M059J (cell line): ENCODE measurements around the gene SIPA1L3. TPM values are rescaled to one million over a fixed set of nuclear protein-coding genes. Genes with fewer than 3 reads are reported as not detected.
"Not testable (repeated sequence)": the region's sequence is repeated elsewhere in the genome, so short reads cannot be mapped to it uniquely, and the experiment has no call there.

ENCODE experiments used
- DNase-seq: peaks from one replicate; pipeline ENCODE4 v3.0.0-alpha.2; 2012; ENCODE audit warnings: low read depth
- total RNA-seq: library from RNA; depleted of rRNA; stranded (reverse); fragments of >200 nt; shearing (Covaris generic); gene quantifications from 2 replicates; pipeline ENCODE4 v1.2.3, GENCODE V29; 2014

SIPA1L3 gene
- total RNA-seq, 1 experiment from 2014 or later = 22.7 TPM

DNA sequence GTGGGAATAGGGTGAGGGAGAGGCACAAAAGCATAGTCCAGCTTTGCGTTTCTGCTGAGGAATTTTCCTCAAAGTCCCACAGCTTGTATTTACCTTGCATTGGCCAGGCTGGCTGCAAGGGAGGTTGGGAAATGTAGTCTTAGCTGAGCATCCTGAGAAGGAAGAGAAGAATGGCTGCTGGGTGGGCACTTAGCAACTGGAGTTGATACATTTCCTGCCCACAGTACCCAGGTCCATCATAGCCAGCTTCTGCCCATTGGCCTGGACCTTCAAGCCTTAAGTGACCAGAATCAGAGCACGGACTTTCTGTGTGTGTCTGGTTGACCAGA is 112.4 kb downstream of the SIPA1L3 start:
- DNase-seq = no peak

DNA sequence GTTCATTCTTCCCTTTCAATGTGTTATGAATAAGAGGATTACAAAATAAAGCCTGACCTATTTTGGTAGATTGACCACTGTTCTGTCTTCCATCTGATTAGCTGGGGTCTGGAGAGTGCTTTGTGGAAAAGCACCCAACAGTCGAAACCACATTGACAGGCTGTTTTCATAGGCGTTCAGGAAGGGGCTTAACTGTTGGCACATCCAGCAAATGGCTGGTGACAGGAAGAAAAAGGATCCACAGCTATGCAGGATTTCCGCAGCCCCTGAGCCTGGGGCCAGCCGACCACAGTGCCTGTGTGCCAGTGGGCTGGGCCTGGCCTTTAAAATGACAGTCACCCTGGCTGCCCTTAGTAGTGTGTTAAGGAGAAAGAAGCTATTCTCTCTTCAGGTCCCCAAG is 113.3 kb downstream of the SIPA1L3 start:
- DNase-seq = no peak

DNA sequence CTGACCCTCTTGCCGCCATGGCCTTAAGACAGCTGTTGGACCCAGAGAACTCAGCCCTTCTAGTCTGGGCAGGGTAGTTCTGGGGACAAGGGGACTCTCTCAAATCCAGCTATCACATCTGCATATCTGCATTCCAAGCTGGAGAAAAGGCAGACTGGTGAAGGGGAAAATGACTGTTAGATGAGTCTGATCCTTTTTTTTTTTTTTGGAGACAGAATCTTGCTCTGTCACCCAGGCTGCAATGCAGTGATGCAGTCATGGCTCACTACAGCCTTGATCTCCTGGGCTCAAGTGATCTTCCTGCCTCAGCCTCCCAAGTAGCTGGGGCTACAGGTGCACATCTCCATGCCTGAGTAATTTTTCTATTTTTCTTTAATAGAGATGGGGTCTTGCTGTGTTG is 114.3 kb downstream of the SIPA1L3 start:
- DNase-seq = no peak

DNA sequence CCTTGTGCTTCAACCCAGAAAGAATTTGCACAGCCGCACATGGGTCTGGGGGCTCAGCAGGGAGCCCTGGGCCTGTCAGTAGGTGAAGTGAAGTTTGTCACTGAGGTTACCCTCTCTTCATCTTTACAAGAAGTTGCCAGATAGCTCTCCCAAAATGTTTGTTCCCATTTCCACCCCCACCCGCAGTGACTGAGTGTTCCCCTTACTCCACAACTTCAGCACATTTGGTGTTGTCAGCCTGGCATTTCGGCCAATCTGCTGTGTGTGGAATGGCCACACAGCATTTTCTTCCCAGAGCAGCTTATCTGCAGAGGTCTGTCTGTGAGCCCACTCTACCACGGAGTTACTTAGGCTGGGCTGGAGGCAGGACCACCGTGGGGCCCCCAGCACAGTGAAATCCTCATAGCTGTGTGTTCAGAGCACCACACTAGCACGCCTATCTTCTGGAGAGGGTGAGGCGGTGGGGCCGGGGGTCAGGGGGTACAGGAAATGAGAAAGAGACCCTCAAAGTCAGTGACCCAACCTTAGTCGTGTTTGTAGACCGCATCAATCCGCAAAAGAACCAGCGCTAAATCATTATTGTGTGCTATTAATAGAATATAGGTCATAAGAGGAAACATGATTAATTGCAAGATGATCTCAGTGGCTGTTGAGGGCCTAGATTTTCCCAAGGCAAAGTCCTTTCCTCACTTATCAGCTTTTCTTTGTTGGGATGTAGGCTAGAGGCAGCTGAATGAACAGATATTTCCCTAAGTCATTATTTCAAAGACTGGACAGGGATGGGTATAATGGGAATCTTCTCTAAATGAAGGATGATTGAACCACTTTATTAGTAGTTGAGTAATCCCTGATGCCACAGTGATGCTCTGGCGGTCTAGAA is 116.0 kb downstream of the SIPA1L3 start:
- DNase-seq = peak; percentile 27

DNA sequence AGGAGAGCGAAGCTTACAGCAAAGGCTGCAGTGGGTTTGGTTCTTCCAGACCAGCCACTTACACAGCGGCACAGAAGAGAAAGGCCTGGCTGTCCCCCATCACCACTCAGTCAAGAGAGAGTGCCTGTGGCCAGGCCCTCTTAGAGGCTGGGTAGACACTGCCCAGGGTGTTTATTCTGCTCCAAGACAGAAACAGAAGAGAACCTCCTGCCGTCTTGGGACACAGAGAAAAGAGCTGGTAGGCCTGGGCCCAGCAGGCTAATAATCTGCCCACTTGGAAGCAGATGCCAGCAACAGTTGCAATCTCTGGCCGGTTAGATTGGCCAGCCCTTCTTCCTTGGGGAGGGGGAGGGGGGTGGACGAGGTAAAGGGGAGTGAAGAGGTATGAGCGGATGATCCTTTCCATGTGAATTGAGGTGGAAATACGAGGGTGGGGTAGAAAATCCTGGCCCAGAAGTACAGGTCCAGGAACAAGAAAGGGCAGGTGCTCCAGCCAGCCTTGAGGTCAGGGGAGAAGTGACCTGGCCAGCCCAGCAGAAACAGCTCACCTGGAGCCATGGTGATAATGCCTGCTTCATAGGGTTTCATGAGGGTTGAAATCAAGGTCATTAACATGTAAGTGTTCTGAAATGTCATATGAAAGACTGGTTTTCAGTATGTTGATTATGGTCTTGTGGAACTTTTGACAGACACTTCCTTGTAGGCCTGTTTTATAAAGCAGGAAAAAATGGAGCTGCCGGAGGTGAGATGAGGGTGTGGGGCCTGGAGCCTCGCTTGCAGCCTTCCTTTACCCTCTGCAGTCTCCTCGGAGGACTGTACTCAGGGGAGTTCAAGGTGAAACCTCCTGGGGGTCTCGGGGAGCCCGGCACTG is 116.9 kb downstream of the SIPA1L3 start:
- DNase-seq = no peak

DNA sequence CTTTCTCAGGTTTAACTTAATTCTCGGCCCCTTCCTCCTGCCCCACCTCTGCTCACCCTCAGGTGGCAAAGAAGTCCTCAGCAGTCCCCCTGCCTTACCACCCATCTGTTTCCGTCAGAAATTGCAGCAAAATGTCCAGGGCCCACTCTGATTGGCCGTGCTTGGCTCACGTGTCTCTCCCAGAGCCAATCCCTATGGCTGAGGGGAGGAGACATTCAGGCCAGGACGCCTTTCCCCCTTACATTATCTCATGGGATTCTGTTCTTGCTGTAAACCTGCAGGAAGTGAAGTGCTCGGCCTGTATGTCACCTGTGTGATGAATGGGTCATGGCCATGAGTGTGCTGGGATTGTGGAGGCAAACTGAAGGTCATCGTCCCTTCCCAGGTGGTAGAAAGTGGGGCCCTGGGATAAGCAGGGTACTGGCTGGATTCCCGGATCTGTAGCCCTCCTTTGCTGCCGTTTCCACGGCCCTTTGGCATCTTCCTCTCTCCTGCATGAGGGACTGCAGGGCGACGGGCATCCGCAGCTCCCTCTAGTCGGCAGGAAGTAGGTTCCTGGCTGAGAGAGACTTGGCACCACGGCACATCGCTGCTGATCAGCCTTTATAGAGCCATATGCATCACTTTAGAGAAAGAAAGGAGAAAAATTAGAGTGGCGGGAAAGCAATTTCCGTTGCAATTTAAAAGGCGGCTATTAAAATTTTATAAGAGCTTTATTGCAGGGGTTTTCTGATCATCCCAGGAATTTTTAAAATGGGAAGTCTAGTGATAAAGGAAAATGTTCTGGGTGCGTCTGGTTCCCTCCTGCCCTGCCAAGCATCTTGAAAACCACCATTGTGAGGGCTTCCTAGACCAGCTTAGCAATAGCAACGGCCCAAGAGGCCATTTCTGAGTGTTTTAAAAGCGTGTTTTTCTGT is 118.2 kb downstream of the SIPA1L3 start:
- no peak for DNase-seq

DNA sequence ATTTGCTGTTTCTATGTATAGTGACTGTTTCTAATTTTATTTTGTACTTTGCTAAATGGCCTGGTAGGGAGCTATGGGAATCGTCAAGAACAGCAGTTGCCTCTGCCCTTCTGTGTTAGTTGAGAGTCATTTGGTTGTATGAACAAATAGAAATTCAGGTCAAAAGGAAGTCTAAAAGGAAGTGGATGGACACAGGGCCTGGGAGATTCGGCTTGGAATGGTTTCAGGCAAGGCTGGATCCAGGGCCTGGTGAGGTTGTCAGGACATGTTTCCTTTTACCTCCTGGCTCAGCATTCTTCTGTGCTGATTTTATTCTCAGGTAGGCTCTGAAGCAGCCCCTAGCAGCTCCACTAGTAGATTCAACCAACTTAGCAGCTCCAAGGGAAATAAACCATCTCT is 118.9 kb downstream of the SIPA1L3 start:
- DNase-seq = no peak

DNA sequence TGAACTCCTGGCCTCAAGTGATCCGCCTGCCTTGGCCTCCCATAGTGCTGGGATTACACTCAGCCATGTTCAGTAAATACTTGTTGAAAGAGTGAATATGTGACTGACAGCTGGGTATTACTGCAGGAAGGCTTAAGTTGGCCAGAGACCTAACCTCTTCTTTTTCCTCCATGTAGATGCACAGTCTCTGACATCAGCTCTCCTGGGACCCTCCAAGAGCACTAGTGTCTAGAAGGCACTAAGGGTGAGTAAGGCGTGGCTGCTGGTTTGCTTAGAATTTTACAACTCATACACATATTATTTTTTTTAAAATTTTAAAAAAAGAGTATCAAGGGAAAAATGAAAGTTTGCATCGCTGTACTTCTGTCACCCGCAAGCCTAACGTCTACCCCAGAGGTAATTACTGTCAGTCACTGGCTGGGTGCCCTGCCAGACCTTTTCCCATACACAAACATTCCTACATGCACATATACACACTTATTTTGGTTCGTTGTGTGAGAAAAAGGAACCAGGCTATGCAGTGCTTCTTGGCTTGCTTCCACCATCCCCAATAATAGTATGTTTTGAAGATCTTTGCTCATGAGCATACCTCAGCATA is 122.0 kb downstream of the SIPA1L3 start:
- DNase-seq = no peak

DNA sequence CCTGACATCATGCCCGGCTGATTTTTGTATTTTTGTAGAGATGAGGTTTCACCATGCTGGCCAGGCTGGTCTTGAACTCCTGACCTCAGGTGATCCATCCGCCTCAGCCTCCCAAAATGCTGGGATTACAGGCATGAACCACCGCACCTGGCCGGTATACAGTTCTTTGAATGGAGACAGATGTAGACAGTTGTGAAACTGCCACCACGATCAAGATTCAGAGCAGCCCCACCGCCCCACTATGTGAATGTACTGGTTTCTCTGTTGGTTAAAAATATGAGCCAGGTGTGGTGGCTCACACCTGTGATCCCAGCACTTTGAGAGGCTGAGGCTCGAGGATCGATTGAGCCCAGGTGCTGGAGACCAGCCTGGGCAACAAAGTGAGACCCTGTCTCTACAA is 123.0 kb downstream of the SIPA1L3 start:
- not testable (repeated sequence) for DNase-seq

DNA sequence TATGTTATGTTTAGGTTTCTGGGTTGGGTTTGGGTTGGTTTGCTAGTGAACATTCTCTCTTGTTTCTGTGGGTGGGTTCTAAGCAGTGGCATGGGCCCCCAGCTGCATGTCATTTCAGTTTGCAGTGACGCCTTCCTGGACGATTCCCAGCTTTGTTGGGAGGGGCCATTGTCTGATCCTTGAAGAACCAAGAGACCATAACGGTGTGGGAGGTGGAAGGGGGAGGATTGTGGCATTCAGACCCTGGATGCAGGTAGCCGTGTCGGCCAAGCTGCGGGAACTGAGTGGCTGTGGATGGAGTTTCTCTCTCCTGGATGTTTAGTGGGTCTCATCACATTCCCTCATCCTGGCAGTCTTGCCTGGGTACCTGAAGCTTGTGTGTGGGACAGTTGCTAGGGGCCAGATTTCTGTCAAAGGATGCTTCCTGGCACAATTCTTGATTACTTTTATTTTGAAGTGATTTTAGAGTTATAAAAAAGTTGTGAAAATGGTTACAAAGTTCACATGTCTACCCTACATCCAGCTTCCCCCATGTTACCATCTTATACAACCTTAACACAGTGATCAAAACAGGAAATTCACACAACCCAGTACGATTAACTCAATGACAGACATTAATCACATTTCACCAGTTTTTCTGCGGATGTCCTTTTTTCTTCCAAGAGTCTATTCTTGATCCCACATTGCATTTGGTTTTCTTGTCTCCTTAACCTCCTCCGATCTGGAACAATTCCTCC is 123.8 kb downstream of the SIPA1L3 start:
- DNase-seq = no peak

DNA sequence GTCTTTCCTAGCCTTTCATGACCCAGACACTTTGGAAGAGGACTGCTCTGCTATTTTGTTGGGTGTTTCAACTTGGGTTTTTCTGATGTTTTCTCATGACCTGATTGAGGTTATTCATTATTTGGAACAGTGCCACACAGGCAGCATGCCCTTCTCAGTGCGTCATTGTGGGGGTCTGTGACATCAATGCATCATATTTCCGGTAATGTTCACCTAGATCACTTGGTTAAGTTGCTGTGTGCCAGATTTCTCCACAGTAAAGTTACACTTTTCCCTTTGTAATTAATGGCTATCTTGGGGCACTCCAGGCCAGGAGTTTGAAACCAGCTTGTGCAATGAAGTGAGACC is 124.4 kb downstream of the SIPA1L3 start:
- peak; percentile 76 for DNase-seq

DNA sequence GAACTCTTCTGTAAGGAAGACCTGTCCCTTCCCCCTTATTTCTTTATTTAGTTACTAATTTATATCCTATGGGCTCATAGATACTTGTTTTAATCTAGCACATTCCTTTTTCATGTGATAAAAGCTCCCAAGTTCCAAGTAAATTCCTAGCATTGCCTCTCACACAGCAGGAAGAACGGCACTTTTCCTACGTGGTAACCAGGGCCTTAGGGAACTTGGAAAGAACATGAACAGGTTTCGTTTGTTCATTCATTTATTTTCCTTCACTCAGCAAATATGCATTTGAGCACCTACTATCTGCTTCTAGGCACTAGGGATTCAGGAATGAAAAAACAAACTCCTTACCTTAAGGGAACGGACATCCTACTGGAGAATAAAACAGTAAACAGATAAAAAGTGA is 125.1 kb downstream of the SIPA1L3 start:
- no peak for DNase-seq

DNA sequence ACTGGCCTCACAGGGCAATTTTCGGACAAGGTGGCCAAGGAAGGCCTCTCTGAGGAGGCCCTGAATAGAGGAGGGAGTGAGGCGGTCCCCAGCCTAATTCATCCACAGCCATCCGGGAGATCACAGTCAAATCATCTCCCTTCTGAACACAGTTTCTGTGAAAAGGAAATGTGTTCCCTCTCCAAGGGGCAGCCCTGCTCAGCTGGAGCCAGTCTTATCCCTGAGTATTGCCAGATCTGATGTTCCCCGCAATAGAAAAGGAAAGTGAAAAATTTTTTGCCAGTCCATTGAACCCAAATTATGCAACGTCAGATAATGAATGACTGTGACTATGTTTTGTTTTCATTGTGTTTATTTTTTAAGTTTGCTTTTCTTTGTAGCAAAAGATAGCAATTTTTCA is 125.9 kb downstream of the SIPA1L3 start:
- DNase-seq = no peak

DNA sequence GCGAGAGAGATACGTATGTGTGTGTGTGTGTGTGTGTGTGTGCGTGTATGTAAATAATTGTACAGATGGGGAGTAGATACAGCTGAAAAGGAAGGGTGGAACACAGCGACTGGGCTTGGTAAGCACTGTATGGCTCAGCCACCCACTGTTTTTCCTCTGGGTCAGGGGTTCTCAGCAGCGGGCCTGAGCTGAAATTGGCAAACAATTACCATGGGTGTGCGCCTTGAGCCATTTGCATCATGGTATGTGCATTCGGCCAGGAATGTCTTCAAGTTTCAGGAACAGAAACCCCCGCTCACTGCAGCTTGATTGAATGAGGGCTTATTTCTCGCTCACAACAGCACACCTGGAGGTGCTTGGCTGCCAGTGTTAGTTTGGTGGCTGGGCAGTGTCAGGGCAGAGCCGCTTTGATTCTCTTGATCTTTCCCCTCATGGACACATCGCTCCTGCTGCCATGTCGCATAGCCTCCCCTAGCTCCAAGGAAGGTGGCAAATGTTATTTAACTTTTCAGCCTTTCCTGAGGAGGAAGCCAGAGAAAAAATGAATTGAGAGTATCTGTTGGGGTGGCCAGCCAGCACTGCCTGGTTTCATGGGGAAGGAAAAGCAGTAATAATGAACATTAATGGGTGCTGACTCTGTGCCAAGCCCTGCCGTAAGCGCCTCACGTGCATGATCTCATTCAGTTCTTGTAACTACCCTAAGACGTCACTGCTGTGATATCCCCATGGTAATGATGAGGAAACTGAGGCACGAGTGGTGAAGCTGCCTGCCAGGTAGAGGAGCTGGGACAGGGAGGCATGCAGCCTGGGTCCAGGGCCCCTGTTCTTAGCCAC is 126.9 kb downstream of the SIPA1L3 start:
- DNase-seq = no peak

DNA sequence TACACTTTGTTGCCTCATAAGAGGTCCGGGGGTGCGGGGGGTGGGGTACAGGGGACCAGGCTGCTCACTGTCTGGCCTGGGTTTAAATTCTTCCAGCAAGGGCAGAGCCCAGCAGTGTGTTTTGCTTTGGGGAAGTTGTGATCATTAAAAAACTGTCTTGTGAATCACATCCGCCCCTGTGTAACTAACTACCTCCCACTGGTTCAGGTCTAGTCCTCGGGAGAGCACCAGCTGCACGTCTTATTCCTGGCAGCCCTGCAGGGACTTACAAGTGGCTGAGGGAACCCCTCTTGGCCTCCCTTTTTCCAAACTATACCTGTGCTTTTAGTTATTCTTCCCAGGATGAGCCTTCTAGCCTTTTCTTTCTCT is 127.5 kb downstream of the SIPA1L3 start:
- DNase-seq = peak; percentile 48

DNA sequence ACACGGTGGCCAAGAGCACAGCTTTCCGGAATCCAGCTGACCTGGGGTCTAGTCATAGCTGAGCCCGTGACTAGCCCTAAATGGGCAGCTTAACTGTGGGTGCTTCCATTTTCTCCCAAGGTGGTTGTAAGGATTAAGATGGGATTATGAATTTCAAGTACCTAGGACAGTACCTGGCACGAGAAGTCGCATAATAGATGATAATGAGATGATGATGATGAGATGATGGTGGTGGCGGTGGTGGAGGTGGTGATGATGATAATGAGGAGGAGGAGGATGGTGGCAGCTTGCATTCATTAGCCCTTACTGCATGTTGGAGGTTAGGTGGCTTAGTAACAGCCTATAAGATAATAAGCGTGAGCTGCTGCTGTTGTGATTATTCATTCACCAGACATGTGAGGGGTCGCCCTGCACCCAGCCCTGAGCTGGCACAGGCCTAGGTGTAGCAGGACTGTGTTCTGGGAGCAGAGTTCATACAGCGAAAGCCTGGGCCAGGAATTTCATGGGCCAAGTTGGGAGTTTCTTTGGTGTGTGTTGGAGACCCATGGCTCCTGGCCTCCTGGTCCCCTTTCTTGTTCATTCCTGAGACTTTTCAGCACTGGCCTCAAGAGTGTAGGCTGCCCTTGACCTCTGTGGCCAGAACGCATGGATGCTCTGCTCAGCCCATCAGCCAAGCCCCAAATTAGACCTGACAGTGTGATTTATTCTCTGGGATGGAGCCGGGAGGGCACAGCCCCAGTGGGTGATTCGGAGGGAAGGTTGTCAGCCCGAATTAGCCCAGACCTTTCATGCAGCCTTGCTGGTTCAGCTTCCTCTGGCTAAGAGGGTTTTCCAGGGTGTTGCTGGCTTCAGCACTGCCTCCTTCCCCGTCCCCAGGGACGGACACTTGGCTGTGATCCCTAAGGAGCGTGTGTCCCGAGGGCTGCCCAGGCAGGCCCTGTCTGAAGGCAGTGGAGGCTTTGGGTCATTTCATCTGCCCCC is 128.8 kb downstream of the SIPA1L3 start:
- peak; percentile 73 for DNase-seq

DNA sequence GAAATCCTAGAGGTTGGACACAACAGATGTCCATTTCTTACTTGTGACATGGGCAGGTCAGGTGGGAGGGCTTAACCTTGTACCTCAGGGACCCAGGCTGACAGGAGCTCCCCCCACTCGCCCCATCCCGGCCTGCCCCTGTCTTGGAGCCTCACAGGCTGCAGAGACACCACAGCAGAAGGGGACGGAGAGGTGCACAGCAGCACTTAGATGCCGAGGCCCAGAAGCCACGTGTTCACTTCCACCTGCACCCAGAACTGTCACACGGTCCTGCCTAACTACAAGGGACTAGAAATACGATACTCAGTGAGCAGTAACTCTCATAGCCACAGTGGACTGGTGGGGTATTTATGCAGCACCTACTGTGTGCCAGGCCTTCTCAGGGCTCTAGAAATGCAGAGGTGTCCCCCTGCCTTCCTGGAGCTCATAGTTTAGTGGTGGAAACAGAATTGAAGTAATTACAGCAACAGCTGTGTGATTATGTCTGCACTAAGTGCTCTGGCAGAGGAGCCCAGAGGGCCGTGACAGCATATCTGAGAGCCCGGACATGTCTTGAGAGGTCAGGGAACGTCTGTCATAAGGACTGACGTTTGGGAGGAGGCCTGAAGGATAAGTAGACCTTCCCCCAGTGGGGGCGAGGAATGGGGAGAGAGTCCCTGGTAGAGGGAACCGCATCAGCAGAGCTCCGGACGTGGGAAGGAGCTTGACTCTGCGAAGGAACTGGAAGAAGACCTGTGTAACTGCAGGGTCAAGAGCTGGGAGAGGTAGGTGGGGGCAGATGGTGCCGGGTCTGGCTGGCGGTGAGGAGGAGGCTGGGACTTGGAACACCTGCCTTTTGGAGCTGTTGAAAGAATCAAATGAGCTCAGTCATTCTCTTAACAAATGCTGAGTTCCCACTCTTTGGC is 130.0 kb downstream of the SIPA1L3 start:
- DNase-seq = no peak

DNA sequence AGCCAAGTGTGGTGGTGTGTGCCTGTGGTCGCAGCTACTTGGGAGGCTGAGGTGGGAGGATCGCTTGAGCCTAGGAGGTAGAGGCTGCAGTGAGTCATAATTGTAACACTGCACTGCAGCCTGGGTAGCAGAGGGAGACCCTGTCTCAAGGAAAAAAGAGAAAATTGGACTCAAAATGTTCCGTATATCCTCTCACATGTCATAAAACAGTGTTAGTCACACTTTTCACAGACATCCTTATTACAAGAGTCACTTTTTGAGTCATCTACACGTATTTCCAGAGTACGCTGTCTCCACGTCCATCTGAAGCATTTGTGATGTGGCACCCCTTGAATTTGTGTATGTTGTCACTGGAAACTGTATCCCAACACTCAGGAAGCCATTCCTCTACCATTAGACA is 133.0 kb downstream of the SIPA1L3 start:
- DNase-seq = peak; percentile 97
